ENCODE measurements around the gene OSBP.

The OSBP gene

DNA sequence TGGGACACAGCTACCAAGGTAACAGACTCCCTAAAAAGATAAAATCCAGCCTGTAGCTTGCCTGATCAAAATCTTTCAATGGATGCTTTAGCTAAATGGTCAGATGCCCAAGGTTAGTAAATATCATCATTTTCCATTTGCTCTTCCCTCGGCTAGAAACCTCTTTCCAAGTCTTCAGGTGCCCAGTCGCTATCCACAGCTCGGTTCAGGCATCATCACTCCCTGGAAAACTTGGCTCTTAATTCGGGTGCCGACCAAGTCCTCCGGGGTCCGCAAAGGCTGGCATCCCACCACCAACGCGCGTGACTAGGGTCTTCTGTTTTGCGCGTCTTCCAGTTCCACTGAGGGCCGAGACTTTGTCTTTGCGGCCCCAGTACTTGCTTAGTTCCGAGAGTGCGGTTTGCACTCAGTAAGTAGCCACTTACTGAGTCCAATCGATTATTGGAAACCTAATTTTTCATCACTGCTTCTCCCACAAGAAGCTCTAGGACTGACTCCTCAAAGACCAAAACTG is 59.9 kb downstream of the OSBP start:
- Histone ChIP-seq H3K27ac (peak overlapping the region; percentile 53 to 64), H3K4me3 (peak overlapping the region; percentile 62)
- DNase-seq (ENCODE audit: low spot score) = no peak
- TF ChIP-seq, protein P1, sequence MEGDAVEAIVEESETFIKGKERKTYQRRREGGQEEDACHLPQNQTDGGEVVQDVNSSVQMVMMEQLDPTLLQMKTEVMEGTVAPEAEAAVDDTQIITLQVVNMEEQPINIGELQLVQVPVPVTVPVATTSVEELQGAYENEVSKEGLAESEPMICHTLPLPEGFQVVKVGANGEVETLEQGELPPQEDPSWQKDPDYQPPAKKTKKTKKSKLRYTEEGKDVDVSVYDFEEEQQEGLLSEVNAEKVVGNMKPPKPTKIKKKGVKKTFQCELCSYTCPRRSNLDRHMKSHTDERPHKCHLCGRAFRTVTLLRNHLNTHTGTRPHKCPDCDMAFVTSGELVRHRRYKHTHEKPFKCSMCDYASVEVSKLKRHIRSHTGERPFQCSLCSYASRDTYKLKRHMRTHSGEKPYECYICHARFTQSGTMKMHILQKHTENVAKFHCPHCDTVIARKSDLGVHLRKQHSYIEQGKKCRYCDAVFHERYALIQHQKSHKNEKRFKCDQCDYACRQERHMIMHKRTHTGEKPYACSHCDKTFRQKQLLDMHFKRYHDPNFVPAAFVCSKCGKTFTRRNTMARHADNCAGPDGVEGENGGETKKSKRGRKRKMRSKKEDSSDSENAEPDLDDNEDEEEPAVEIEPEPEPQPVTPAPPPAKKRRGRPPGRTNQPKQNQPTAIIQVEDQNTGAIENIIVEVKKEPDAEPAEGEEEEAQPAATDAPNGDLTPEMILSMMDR (IDR thresholded peaks at IDR 0.05) = no peak

DNA sequence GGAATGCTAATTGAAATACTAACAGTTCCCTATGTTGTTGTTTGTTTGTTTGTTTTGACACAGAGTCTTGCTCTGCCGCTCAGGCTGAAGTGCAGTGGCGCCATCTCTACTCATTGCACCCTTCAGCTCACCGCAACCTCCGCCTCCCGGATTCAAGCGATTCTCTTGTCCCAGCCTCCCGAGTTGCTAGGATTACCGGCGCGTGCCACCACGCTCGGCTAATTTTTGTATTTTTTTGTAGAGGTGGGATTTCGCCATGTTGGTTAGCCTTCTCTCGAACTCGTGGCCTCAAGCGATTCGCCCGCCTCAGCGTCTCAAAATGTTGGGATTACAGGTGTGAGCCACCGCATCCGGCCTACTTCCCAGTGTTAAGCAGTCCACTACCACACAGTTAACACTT is 62.3 kb downstream of the OSBP start:
- Histone ChIP-seq H3K4me3 (no peak overlapping the region), H3K27ac (no peak overlapping the region)
- DNase-seq (ENCODE audit: low spot score) = no peak
- TF ChIP-seq, protein P1 (IDR thresholded peaks at IDR 0.05) = no peak

GRCh38 chr11:59552844-59553243 is 62.7 kb downstream of the OSBP start:
- TF ChIP-seq, protein P1 (IDR thresholded peaks at IDR 0.05) = no peak
- DNase-seq (ENCODE audit: low spot score) = no peak
- no peak overlapping the region for H3K27ac ChIP-seq
- H3K4me3 ChIP-seq = no peak overlapping the region

DNA sequence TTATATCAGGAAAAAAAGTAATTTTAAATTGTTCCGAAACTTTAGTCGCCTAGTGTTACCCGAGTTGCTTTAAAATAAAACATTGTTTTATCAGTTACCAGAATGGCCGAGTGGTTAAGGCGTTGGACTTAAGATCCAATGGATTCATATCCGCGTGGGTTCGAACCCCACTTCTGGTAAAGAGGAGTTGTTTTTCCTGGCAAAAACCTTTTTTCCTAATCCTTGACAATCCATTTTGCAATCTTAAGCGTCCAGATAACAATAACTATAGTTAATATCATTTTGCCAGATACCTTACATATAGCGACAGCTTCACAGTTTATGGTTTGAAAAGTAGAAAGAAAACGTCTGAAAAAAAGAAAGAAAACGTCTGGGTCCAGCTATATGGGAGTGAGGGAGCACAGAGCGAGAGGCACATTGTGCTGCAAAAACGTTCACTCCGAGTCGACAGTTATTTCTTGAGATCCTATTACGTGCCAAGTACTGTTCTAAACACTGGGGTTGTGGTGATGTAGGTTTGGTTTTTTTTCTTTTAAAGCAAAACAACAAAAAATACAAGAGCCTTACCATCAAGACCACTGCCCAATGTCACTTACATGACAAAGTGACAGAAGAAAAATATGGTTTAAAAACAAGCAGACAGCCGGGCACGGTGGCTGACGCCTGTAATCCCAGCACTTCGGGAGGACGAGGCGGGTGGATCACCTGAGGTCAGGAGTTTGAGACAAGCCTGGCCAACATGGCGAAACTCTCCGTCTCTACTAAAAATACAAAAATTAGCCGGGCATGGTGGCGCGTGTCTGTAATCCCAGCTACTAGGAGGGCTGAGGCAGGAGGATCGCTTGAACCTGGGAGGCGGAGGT is 63.7 kb downstream of the OSBP start:
- peak overlapping the region; percentile 71 for H3K4me3 ChIP-seq
- DNase-seq (ENCODE audit: low spot score) = no peak
- peak overlapping the region; percentile 46 to 68 for H3K27ac ChIP-seq

DNA sequence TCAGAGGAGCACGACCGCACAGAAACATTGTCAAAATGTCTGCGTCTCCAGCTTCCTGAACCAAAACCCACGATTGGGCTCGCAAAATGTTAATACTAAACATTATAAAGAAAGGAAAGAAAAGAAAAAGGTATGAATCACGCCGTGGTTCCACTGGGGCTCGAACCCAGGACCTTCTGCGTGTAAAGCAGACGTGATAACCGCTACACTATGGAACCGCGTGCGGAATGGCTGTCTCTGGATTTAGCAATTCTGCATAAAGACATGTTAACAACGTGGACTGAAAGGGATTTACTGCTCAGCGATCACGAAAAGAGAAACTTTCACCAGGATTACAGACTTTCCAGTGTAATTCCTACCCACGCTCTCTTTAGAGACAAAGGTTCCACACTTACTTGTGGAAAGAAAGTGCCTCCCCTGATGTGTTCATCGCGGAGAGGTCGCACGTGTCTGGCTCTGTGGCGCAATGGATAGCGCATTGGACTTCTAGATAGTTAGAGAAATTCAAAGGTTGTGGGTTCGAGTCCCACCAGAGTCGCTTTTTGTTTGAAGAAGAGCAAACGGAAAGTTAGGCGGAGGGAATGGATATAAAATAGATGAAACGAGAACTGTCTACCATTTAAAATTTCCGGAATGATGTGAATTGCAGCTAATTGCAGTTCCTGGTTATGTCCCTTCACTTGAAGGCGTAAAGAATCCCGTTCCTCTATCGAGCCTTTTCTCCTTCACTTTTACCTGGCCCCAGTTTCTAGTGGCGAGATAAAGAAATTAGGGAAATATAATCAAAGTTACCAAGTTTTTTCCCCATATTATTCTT is 64.5 kb downstream of the OSBP start:
- Histone ChIP-seq H3K27ac (peak overlapping the region; percentile 68 to 88), H3K4me3 (peak overlapping the region; percentile 71)
- peak; percentile 84 for DNase-seq (ENCODE audit: low spot score)
- TF ChIP-seq, protein P1 (IDR thresholded peaks at IDR 0.05) = no peak

More for the DNA sequence above, 63.7 kb downstream of the OSBP start:
- TF ChIP-seq, protein P1 (IDR thresholded peaks at IDR 0.05) = no peak

DNA sequence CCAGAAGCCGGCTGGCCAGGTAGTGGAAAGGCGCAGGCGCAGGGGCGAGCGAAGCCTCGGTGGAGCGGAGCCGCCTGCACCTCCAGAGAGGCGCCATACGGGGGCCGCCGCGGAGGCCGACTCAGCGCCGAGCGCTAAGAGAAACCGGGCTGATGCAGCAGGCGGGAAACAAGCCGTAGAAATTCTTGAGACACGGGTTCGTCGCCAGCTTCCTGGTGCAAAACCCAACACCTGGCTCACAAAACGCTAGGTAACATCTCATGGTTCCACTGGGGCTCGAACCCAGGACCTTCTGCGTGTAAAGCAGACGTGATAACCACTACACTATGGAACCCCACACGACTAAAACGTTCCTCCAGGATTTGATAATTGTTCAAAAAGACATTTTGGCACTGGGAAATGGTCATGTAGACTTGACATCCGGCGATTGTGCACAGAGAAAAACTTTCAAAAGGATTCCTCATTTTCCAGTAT is 65.2 kb downstream of the OSBP start:
- DNase-seq (ENCODE audit: low spot score) = peak; percentile 85
- peak overlapping the region; percentile 68 to 88 for H3K27ac ChIP-seq
- peak overlapping the region; percentile 71 for H3K4me3 ChIP-seq
- TF ChIP-seq, protein P1 (IDR thresholded peaks at IDR 0.05) = no peak
